ENCODE results near the gene LSG1.

DNA sequence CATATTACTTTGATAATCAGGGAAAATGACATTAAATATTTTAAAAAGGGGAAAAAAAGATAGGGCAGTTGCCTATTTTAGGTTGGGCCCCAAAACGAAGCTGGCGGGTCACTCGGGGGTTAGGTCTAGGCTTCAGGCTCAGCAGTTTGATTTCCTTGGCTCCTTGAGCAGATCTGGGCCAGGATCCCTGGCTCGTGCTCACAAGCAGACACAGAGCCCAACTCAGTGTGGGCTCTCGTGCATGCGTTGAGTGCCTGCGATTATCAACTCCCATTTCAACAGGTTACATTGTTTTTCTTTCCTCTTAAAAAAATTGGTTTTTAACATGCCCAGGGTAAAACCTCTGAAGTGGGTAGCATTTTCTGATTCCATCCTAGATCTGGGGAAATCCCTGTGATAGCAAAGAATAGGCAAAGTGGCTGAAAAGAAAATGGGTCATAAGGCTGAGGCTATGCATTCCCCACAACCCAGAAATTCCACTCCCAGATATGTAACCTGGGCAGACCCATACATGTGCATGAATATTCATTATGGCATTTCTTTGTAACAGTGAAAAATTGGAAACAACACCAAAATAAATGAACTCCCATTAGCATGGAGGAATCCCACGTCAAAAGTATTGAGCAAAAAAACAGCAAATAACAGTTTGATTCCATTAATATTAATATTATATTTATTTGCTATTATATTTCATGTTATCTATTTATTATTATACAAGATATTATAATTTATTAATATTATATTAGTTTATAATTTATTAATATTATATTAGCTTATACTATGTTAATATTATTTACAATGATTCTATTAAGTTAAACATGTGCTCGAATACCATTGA, 41.5 kb upstream of the LSG1 start:
- TF ChIP-seq, protein P1, sequence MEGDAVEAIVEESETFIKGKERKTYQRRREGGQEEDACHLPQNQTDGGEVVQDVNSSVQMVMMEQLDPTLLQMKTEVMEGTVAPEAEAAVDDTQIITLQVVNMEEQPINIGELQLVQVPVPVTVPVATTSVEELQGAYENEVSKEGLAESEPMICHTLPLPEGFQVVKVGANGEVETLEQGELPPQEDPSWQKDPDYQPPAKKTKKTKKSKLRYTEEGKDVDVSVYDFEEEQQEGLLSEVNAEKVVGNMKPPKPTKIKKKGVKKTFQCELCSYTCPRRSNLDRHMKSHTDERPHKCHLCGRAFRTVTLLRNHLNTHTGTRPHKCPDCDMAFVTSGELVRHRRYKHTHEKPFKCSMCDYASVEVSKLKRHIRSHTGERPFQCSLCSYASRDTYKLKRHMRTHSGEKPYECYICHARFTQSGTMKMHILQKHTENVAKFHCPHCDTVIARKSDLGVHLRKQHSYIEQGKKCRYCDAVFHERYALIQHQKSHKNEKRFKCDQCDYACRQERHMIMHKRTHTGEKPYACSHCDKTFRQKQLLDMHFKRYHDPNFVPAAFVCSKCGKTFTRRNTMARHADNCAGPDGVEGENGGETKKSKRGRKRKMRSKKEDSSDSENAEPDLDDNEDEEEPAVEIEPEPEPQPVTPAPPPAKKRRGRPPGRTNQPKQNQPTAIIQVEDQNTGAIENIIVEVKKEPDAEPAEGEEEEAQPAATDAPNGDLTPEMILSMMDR (IDR thresholded peaks at IDR 0.05 in 2 of 3, conservative IDR thresholded peaks at IDR 0.05 in 1 of 3; ENCODE audit: borderline replicate concordance in 1 of 3, insufficient read depth in 1 of 3, low read depth in 2 of 3, low read length in 2 of 3), result no peak
- TF ChIP-seq CEBPB (IDR thresholded peaks at IDR 0.05; ENCODE audit: low read depth) (no peak), CBX3 (IDR thresholded peaks at IDR 0.05; ENCODE audit: low read depth) (no peak), POLR2A (IDR thresholded peaks at IDR 0.05; ENCODE audit: borderline replicate concordance, extremely low read depth, insufficient read depth, insufficient read length) (no peak), EZH2 (IDR thresholded peaks at IDR 0.05) (no peak), RAD21 (IDR thresholded peaks at IDR 0.05; ENCODE audit: low read depth) (no peak), EGR1 (IDR thresholded peaks at IDR 0.05; ENCODE audit: low read depth) (no peak), YY1 (IDR thresholded peaks at IDR 0.05; ENCODE audit: extremely low read depth, insufficient replicate concordance, low read depth, low read length) (no peak), ELF1 (IDR thresholded peaks at IDR 0.05; ENCODE audit: borderline replicate concordance, low read depth) (no peak), ZNF274 (IDR thresholded peaks at IDR 0.05; ENCODE audit: low read depth, low read length) (no peak), POLR2AphosphoS5 (IDR thresholded peaks at IDR 0.05; ENCODE audit: low read depth, low read length) (no peak)
- TF ChIP-seq, protein P2, sequence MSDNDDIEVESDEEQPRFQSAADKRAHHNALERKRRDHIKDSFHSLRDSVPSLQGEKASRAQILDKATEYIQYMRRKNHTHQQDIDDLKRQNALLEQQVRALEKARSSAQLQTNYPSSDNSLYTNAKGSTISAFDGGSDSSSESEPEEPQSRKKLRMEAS (IDR thresholded peaks at IDR 0.05), result no peak
- TF ChIP-seq, protein P3, sequence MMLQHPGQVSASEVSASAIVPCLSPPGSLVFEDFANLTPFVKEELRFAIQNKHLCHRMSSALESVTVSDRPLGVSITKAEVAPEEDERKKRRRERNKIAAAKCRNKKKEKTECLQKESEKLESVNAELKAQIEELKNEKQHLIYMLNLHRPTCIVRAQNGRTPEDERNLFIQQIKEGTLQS (IDR thresholded peaks at IDR 0.05), result no peak
- TF ChIP-seq, protein P4, sequence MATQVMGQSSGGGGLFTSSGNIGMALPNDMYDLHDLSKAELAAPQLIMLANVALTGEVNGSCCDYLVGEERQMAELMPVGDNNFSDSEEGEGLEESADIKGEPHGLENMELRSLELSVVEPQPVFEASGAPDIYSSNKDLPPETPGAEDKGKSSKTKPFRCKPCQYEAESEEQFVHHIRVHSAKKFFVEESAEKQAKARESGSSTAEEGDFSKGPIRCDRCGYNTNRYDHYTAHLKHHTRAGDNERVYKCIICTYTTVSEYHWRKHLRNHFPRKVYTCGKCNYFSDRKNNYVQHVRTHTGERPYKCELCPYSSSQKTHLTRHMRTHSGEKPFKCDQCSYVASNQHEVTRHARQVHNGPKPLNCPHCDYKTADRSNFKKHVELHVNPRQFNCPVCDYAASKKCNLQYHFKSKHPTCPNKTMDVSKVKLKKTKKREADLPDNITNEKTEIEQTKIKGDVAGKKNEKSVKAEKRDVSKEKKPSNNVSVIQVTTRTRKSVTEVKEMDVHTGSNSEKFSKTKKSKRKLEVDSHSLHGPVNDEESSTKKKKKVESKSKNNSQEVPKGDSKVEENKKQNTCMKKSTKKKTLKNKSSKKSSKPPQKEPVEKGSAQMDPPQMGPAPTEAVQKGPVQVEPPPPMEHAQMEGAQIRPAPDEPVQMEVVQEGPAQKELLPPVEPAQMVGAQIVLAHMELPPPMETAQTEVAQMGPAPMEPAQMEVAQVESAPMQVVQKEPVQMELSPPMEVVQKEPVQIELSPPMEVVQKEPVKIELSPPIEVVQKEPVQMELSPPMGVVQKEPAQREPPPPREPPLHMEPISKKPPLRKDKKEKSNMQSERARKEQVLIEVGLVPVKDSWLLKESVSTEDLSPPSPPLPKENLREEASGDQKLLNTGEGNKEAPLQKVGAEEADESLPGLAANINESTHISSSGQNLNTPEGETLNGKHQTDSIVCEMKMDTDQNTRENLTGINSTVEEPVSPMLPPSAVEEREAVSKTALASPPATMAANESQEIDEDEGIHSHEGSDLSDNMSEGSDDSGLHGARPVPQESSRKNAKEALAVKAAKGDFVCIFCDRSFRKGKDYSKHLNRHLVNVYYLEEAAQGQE (IDR thresholded peaks at IDR 0.05; ENCODE audit: low read depth), result no peak

Measured in HCT116 (cell line).